Esophagus muscularis mucosa (tissue), 4 donors: Measurements from ENCODE around the gene JAK2. TPM values are rescaled to one million over a fixed set of nuclear protein-coding genes. Genes with fewer than 3 reads are reported as not detected.

ENCODE experiments used
- DNase-seq: peaks from one replicate; pipeline ENCODE4 v3.0.0-alpha.2; 2017; ENCODE audit errors: extremely low spot score
- H3K27ac ChIP-seq, 4 donors: fragments of 200-600 bp; sonication (generic); replicated peaks in 1 of 4; 1 replicate in 3 of 4; 2 replicates in 1 of 4; pipeline ENCODE4 v1.5.1; 2016 to 2019; ENCODE audit warnings: mild to moderate bottlenecking in 1 of 4
- H3K27me3 ChIP-seq, 4 donors: fragments of 200-600 bp; sonication (generic); one replicate each; pipeline versions ENCODE4 v1.5.1 to v1.6.0; 2016 to 2019
- H3K36me3 ChIP-seq, 4 donors: fragments of 200-600 bp; sonication (generic); one replicate each; pipeline ENCODE4 v1.5.1; 2016 to 2019
- H3K4me1 ChIP-seq, 4 donors: fragments of 200-600 bp; sonication (generic); one replicate each; pipeline ENCODE4 v1.5.1; 2016 to 2019
- H3K4me3 ChIP-seq, 4 donors: fragments of 200-600 bp; sonication (generic); 1 replicate in 2 of 4; 2 replicates in 2 of 4; pipeline ENCODE4 v1.5.1; 2016 to 2019; ENCODE audit warnings: mild to moderate bottlenecking in 4 of 4, moderate library complexity in 1 of 4
- H3K9me3 ChIP-seq, 4 donors: fragments of 200-600 bp; sonication (generic); 1 replicate in 3 of 4; 2 replicates in 1 of 4; pipeline ENCODE4 v1.5.1; 2016 to 2019
- CTCF ChIP-seq, 3 experiments: fragments of 200-600 bp in 2 of 3; fragments of 450-650 bp in 1 of 3; sonication (generic) in 2 of 3; IDR thresholded peaks; one replicate each; pipeline ENCODE4 v1.5.1; 2017 to 2019; ENCODE audit warnings: antibody characterized with exemption in 3 of 3, mild to moderate bottlenecking in 2 of 3, moderate library complexity in 1 of 3
- EP300 ChIP-seq: sonication (generic); formaldehyde crosslinking; IDR thresholded peaks from one replicate; pipeline ENCODE4 v1.6.1; 2017; ENCODE audit warnings: antibody characterized with exemption
- POLR2A ChIP-seq: fragments of 450-650 bp; IDR thresholded peaks from one replicate; pipeline ENCODE4 v1.6.1; 2017; ENCODE audit warnings: antibody characterized with exemption, moderate library complexity, mild to moderate bottlenecking, low read depth
- POLR2AphosphoS5 ChIP-seq, 2 donors: sonication (generic); formaldehyde crosslinking; IDR thresholded peaks; one replicate each; pipeline ENCODE4 v1.6.1; 2017; ENCODE audit warnings: antibody characterized with exemption in 2 of 2
- WGBS: methylation state at CpG from one replicate; pipeline ENCODE4 v1.1.5; 2018; 5-methylcytosine and 5-hydroxymethylcytosine counted together
- intact Hi-C: fragments of 100-400 bp; cut with DNase I; formaldehyde crosslinking; loops from one replicate; pipeline ENCODE4 v1.15.1; 2023
- total RNA-seq, 4 donors: library from RNA; depleted of rRNA; stranded (reverse); fragments of >200 nt; gene quantifications; one replicate each; pipeline versions ENCODE4 v1.1.0 to v1.2.1, GENCODE V29; 2016

Gene JAK2
- total RNA-seq, 4 donors from 2014 or later = 27.0 to 47.8 (median 35.1) TPM

- 97% methylated on average over 27 of the region's 30 CpGs for WGBS
- Histone ChIP-seq H3K9me3 (peaks cover 0 to 6% (median 0%) of the 10 kb centered on the region in 4 donors), H3K27ac (no peak overlapping the region), H3K36me3 (peaks cover 0 to 37% (median 13%) of the 10 kb centered on the region in 4 donors), H3K4me3 (no peak overlapping the region), H3K27me3 (no peaks in the 10 kb centered on the region), H3K4me1 (no peaks in the 10 kb centered on the region)
- intact Hi-C loops = no loop called here
- TF ChIP-seq POLR2AphosphoS5 (IDR thresholded peaks at IDR 0.05) (no peak), POLR2A (no peak), CTCF (IDR thresholded peaks at IDR 0.05) (no peak), EP300 (no peak)
- no peak for DNase-seq
Observed at GRCh38 chr9:5112109-5112592, 127.1 kb downstream of the JAK2 start.

DNA sequence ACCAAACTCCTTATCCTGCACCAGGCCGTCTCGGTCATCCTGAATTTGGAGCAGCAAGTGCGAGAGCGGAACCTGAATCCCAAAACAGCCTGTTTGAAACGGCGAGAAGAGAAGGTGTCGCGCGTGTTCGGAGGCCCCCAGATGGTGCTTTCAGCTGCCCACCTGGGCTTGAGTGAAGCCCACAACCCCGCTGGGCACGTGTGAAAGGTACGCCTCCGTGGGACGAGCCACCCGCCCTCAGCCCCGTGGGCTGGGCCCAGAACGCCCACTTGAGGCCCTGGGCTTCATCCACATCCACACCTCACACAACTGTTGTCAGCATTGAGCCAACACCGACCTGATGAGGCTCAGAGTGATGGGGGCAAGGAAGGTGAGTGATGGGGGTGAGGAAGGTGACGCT is 127.6 kb downstream of the JAK2 start:
- Histone ChIP-seq H3K27ac (no peak overlapping the region), H3K9me3 (peaks cover 0 to 6% (median 0%) of the 10 kb centered on the region in 4 donors), H3K4me1 (no peaks in the 10 kb centered on the region), H3K4me3 (no peak overlapping the region), H3K36me3 (peaks cover 0 to 37% (median 13%) of the 10 kb centered on the region in 4 donors), H3K27me3 (no peaks in the 10 kb centered on the region)
- TF ChIP-seq POLR2A (no peak), CTCF (IDR thresholded peaks at IDR 0.05) (no peak), EP300 (no peak), POLR2AphosphoS5 (IDR thresholded peaks at IDR 0.05) (no peak)
- intact Hi-C loops = no loop called here
- 94% methylated on average over 15 of the region's 20 CpGs for WGBS
- DNase-seq = no peak

DNA sequence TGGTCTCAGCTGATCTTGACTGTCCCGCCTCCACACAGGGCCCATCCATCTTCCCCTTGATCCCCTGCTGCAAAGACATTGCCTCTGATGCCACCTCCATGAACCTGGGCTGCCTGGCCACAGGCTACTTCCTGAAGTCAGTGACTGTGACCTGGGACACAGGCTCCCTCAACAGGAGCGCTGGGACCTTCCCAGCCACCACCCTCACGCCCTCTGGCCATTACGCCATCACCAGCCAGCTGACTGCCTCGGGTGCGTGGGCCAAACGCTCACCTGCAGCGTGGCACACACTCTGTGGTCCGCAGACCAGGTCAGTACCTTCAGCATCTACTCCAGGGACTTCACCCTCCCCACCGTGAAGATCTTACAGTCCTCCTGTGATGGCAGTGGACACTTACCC is 128.5 kb downstream of the JAK2 start:
- no peak for TF ChIP-seq POLR2A
- TF ChIP-seq CTCF (IDR thresholded peaks at IDR 0.05) = no peak
- no peak for TF ChIP-seq POLR2AphosphoS5 (IDR thresholded peaks at IDR 0.05)
- TF ChIP-seq EP300 = no peak
- Histone ChIP-seq H3K27ac (no peak overlapping the region), H3K27me3 (no peaks in the 10 kb centered on the region), H3K9me3 (peaks cover 0 to 6% (median 0%) of the 10 kb centered on the region in 4 donors), H3K4me1 (no peaks in the 10 kb centered on the region), H3K4me3 (no peak overlapping the region), H3K36me3 (peaks cover 0 to 37% (median 13%) of the 10 kb centered on the region in 4 donors)
- DNase-seq = no peak
- WGBS = 95% methylated on average over 10 of the region's 10 CpGs
- intact Hi-C loops = no loop called here

- Histone ChIP-seq H3K36me3 (peaks cover 0 to 37% (median 13%) of the 10 kb centered on the region in 4 donors), H3K4me1 (no peaks in the 10 kb centered on the region), H3K27me3 (no peaks in the 10 kb centered on the region), H3K9me3 (peaks cover 0 to 6% (median 0%) of the 10 kb centered on the region in 4 donors), H3K27ac (no peak overlapping the region), H3K4me3 (no peak overlapping the region)
- 100% methylated on average over 8 of the region's 22 CpGs for WGBS
- intact Hi-C loops = no loop called here
- DNase-seq = no peak
- TF ChIP-seq POLR2AphosphoS5 (IDR thresholded peaks at IDR 0.05) = no peak
- TF ChIP-seq CTCF (IDR thresholded peaks at IDR 0.05) = no peak
- TF ChIP-seq EP300 = no peak
- no peak for TF ChIP-seq POLR2A
Observed at GRCh38 chr9:5113994-5114748, 129.1 kb downstream of the JAK2 start.
